HEK293 (cell line): ENCODE data around the gene MRGPRG.

Source experiments
- CTCF ChIA-PET: fragments of 350-600 bp; formaldehyde crosslinking; extraction: SDS; loops from one replicate; lab custom pipeline; 2021; ENCODE audit warnings: antibody characterized with exemption; lab: Yijun Ruan, JAX
- POLR2A ChIA-PET: fragments of 300-600 bp; formaldehyde crosslinking; extraction: SDS; loops from one replicate; lab custom pipeline; 2020; ENCODE audit warnings: antibody characterized with exemption, inconsistent platforms; lab: Yijun Ruan, JAX
- H3K27ac ChIP-seq: fragments of 200-500 bp; sonication (Bioruptor generic); 2 replicates; pipeline ENCODE4 v1.5.1; 2014; ENCODE audit warnings: low read depth, low read length, control low read depth, inconsistent platforms; ENCODE audit errors: extremely low read depth
- H3K36me3 ChIP-seq, 2 experiments: fragments of 200-500 bp in 1 of 2; sonication (Bioruptor generic) in 1 of 2; 1 replicate in 1 of 2; 2 replicates in 1 of 2; pipeline ENCODE4 v1.5.1; 2014 to 2017; ENCODE audit warnings: inconsistent platforms in 2 of 2, low read length in 2 of 2; ENCODE audit not compliant: control insufficient read depth in 2 of 2, insufficient read depth in 1 of 2
- H3K4me1 ChIP-seq: fragments of 200-500 bp; sonication (Bioruptor generic); 2 replicates; pipeline ENCODE4 v1.5.1; 2014; ENCODE audit warnings: mild to moderate bottlenecking, low read length, inconsistent platforms; ENCODE audit not compliant: control insufficient read depth, insufficient read depth
- H3K4me3 ChIP-seq: 2 replicates; pipeline ENCODE4 v1.5.1; 2011; ENCODE audit warnings: low read depth, mild to moderate bottlenecking, control low read depth, low read length, moderate library complexity
- H3K9me3 ChIP-seq: fragments of 200-500 bp; sonication (Bioruptor generic); 2 replicates; pipeline ENCODE4 v1.5.1; 2014; ENCODE audit warnings: low read depth, low read length, inconsistent platforms; ENCODE audit not compliant: control insufficient read depth, insufficient read depth
- HOXC10 ChIP-seq: sonication (generic); formaldehyde crosslinking; IDR thresholded peaks from 2 replicates; pipeline ENCODE4 v1.8.1; 2023; ENCODE audit warnings: mild to moderate bottlenecking, missing genetic modification reagents
- KLF9 ChIP-seq: fragments of 450-650 bp; formaldehyde crosslinking; IDR thresholded peaks from 2 replicates; pipeline ENCODE4 v1.5.1; 2016; ENCODE audit warnings: missing biosample characterization, missing genetic modification characterization, low read depth
- MEIS1 ChIP-seq: sonication (generic); formaldehyde crosslinking; IDR thresholded peaks from 2 replicates; pipeline ENCODE4 v1.8.1; 2022; ENCODE audit warnings: missing genetic modification reagents, mild to moderate bottlenecking, borderline replicate concordance
- ZBTB7A ChIP-seq: fragments of 450-650 bp; formaldehyde crosslinking; IDR thresholded peaks from 2 replicates; pipeline ENCODE4 v1.5.1; 2016; ENCODE audit warnings: low read depth, missing biosample characterization, missing genetic modification characterization
- ZBTB8A ChIP-seq: fragments of 450-650 bp; formaldehyde crosslinking; IDR thresholded peaks from 2 replicates; pipeline ENCODE4 v1.5.1; 2016; ENCODE audit warnings: missing biosample characterization, missing genetic modification characterization
- ZFP3 ChIP-seq: fragments of 450-650 bp; formaldehyde crosslinking; IDR thresholded peaks from 2 replicates; pipeline ENCODE4 v1.5.1; 2016; ENCODE audit warnings: low read depth, missing biosample characterization, missing genetic modification characterization
- ZNF184 ChIP-seq: fragments of 450-650 bp; IDR thresholded peaks from 2 replicates; pipeline ENCODE4 v1.5.1; 2018; ENCODE audit warnings: missing biosample characterization, mild to moderate bottlenecking, missing genetic modification characterization
- ZNF202 ChIP-seq: fragments of 450-650 bp; formaldehyde crosslinking; IDR thresholded peaks from 2 replicates; pipeline ENCODE4 v1.5.1; 2016; ENCODE audit warnings: missing biosample characterization, missing genetic modification characterization, borderline replicate concordance
- ZNF23 ChIP-seq: fragments of 450-650 bp; formaldehyde crosslinking; IDR thresholded peaks from 2 replicates; pipeline ENCODE4 v1.5.1; 2016; ENCODE audit warnings: missing biosample characterization, missing genetic modification characterization, borderline replicate concordance
- ZNF354C ChIP-seq: fragments of 450-650 bp; formaldehyde crosslinking; IDR thresholded peaks from 2 replicates; pipeline ENCODE4 v1.5.1; 2016; ENCODE audit warnings: missing biosample characterization, missing genetic modification characterization, low read depth, borderline replicate concordance
- ZNF48 ChIP-seq: fragments of 450-650 bp; formaldehyde crosslinking; IDR thresholded peaks from 2 replicates; pipeline ENCODE4 v1.5.1; 2016; ENCODE audit warnings: missing biosample characterization, missing genetic modification characterization
- ZNF521 ChIP-seq: fragments of 450-650 bp; formaldehyde crosslinking; IDR thresholded peaks from 2 replicates; pipeline ENCODE4 v1.5.1; 2017; ENCODE audit warnings: missing biosample characterization, mild to moderate bottlenecking, missing genetic modification characterization
- ZNF560 ChIP-seq: fragments of 450-650 bp; formaldehyde crosslinking; IDR thresholded peaks from 2 replicates; pipeline ENCODE4 v1.5.1; 2017; ENCODE audit warnings: missing biosample characterization, missing genetic modification characterization, borderline replicate concordance
- ZNF664 ChIP-seq: fragments of 450-650 bp; formaldehyde crosslinking; IDR thresholded peaks from 2 replicates; pipeline ENCODE4 v1.5.1; 2016; ENCODE audit warnings: missing biosample characterization, missing genetic modification characterization
- ZNF747 ChIP-seq: fragments of 450-650 bp; formaldehyde crosslinking; IDR thresholded peaks from 2 replicates; pipeline ENCODE4 v1.5.1; 2016; ENCODE audit warnings: missing biosample characterization, missing genetic modification characterization
- ZNF776 ChIP-seq: fragments of 450-650 bp; formaldehyde crosslinking; IDR thresholded peaks from 2 replicates; pipeline ENCODE4 v1.5.0; 2017; ENCODE audit warnings: missing biosample characterization, missing genetic modification characterization, borderline replicate concordance
- ZNF792 ChIP-seq: fragments of 450-650 bp; formaldehyde crosslinking; IDR thresholded peaks from 2 replicates; pipeline ENCODE4 v1.5.1; 2016; ENCODE audit warnings: missing biosample characterization, missing genetic modification characterization
- TF ChIP-seq, protein P1 (sequence below): fragments of 450-650 bp; formaldehyde crosslinking; IDR thresholded peaks from 2 replicates; pipeline ENCODE4 v1.5.1; 2016; ENCODE audit warnings: missing biosample characterization, missing genetic modification characterization
- TF ChIP-seq, protein P2 (sequence below): fragments of 450-650 bp; formaldehyde crosslinking; IDR thresholded peaks from 2 replicates; pipeline ENCODE4 v1.5.1; 2017; ENCODE audit warnings: missing biosample characterization, mild to moderate bottlenecking, missing genetic modification characterization, moderate library complexity
- TF ChIP-seq, protein P3 (sequence below): fragments of 450-650 bp; formaldehyde crosslinking; IDR thresholded peaks from 2 replicates; pipeline ENCODE4 v1.5.1; 2016; ENCODE audit warnings: missing biosample characterization, missing genetic modification characterization
- TF ChIP-seq, protein P4 (sequence below): fragments of 450-650 bp; formaldehyde crosslinking; IDR thresholded peaks from 2 replicates; pipeline ENCODE4 v1.5.1; 2016; ENCODE audit warnings: missing biosample characterization, missing genetic modification characterization

MRGPRG gene

DNA sequence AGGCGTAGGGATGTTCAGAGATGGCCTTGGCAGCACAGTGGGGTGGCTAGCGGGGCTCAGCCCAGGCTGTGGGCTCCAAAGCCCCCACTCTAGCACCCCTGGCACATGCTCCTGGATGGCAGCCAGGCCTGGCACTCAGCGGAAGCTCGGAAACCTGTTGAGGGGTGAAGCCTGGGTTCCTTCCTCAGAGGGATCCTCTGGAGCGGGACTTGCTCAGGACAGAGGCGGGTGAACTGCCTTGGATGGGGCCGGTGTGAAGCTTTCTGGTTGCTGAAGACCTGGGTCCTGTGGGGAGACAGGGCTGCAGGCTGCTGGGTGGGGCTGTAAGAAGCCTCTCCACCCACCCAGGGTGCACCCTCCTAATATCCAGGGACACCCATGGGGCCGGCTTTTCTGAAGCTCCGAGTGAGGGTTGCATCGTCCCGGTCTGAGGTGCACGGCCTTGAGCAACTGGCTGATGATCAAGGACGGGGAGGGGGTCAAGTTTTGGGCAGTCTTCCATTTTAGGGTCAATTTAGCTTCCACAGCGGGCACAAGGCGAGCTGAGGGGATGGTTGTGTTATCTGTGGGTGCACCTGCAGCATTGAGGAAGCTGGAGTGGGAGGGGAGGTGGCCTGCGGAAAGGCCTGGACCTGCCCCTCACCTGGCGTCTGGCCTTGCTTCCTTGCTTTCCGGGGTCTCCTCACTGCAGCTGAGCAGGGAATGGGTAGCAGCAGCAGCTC, 8.4 kb upstream of the MRGPRG start:
- H3K4me3 ChIP-seq = no peak overlapping the region
- no peaks in the 10 kb centered on the region for H3K4me1 ChIP-seq
- no peak overlapping the region for H3K27ac ChIP-seq
- POLR2A ChIA-PET = no interaction called here
- no peak for TF ChIP-seq ZNF664
- TF ChIP-seq ZFP3 (tag by site-specific recombination) = no peak
- no peak for TF ChIP-seq ZNF184 (tag by site-specific recombination)
- TF ChIP-seq ZNF48 (tag by site-specific recombination) = no peak
- TF ChIP-seq ZNF792 = no peak
- TF ChIP-seq ZNF23 = no peak
- TF ChIP-seq ZNF747 (tag by site-specific recombination) = no peak
- TF ChIP-seq, protein P1, sequence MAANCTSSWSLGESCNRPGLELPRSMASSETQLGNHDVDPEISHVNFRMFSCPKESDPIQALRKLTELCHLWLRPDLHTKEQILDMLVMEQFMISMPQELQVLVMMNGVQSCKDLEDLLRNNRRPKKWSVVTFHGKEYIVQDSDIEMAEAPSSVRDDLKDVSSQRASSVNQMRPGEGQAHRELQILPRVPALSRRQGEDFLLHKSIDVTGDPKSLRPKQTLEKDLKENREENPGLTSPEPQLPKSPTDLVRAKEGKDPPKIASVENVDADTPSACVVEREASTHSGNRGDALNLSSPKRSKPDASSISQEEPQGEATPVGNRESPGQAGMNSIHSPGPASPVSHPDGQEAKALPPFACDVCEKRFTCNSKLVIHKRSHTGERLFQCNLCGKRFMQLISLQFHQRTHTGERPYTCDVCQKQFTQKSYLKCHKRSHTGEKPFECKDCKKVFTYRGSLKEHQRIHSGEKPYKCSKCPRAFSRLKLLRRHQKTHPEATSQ (tag by site-specific recombination) = no peak
- no peak for TF ChIP-seq ZBTB8A (tag by site-specific recombination)
- no peak for TF ChIP-seq ZNF521 (tag by site-specific recombination)
- no peak for TF ChIP-seq ZNF776 (tag by site-specific recombination)
- TF ChIP-seq ZNF202 (tag by site-specific recombination) = no peak
- no peak for TF ChIP-seq ZNF354C (tag by site-specific recombination)
- TF ChIP-seq MEIS1 (CRISPR knock-in tag) = no peak
- TF ChIP-seq, all 188 proteins: peak for 0
- Histone ChIP-seq H3K36me3 (no peaks in the 10 kb centered on the region), H3K9me3 (no peaks in the 10 kb centered on the region)
- CTCF ChIA-PET = no interaction called here

DNA sequence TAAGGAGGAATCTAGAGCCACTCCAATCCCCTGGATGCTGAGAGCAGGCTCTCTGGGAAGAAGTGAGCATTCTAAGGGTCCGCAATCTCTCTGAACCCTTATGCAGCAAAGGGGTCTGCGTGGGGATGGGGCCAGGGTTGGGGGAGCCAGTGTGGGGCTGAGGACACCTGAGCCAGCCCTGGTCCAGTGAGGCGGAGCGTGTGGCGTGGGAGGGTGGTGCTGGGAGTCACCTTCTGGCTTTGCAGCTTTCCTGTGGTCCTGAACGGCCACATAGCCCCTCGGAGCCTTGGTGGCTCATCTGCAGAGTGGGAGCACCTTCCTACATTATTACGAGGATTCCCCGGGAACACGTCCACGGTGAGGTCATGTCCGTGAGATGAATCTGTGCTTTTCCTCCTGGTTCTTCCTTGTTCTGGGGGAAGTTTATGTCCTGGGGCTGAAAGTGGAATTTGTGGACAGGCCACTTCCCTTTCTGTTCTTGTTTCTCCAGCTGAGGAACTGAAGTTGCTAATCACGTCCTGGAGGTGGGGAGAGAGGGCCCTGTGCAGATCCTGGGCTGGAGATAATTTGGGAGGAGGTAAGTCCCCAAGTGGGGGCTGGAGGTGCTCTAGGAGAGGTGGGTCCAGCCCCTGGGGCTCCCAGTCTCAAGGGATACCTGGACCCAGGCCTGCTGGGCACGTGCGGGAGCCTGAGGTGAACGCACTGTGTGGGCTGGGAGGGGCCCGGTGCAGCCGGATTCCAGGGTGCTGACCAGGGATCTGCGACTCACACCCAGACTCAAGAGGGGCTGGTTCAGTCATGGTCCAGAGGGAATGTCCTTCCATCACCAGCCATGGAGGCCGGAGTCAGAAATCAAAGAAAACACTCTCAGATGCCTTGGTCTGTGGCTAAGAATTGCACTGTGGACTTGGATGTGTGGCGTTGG, 7.5 kb upstream of the MRGPRG start:
- ChIA-PET POLR2A (no interaction called here), CTCF (interaction anchor here (0.6 kb wide), 1 partner anchor 63 kb away, joined by 3 read pairs; no protein-coding TSS in a partner anchor)
- TF ChIP-seq ZBTB7A (tag by site-specific recombination) (no peak), ZNF560 (tag by site-specific recombination) (no peak), KLF9 (tag by site-specific recombination) (no peak), HOXC10 (CRISPR knock-in tag) (no peak)
- TF ChIP-seq, protein P2, sequence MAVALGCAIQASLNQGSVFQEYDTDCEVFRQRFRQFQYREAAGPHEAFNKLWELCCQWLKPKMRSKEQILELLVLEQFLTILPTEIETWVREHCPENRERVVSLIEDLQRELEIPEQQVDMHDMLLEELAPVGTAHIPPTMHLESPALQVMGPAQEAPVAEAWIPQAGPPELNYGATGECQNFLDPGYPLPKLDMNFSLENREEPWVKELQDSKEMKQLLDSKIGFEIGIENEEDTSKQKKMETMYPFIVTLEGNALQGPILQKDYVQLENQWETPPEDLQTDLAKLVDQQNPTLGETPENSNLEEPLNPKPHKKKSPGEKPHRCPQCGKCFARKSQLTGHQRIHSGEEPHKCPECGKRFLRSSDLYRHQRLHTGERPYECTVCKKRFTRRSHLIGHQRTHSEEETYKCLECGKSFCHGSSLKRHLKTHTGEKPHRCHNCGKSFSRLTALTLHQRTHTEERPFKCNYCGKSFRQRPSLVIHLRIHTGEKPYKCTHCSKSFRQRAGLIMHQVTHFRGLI (tag by site-specific recombination) = no peak
- TF ChIP-seq, protein P3, sequence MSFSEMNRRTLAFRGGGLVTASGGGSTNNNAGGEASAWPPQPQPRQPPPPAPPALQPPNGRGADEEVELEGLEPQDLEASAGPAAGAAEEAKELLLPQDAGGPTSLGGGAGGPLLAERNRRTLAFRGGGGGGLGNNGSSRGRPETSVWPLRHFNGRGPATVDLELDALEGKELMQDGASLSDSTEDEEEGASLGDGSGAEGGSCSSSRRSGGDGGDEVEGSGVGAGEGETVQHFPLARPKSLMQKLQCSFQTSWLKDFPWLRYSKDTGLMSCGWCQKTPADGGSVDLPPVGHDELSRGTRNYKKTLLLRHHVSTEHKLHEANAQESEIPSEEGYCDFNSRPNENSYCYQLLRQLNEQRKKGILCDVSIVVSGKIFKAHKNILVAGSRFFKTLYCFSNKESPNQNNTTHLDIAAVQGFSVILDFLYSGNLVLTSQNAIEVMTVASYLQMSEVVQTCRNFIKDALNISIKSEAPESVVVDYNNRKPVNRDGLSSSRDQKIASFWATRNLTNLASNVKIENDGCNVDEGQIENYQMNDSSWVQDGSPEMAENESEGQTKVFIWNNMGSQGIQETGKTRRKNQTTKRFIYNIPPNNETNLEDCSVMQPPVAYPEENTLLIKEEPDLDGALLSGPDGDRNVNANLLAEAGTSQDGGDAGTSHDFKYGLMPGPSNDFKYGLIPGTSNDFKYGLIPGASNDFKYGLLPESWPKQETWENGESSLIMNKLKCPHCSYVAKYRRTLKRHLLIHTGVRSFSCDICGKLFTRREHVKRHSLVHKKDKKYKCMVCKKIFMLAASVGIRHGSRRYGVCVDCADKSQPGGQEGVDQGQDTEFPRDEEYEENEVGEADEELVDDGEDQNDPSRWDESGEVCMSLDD (tag by site-specific recombination) = no peak
- TF ChIP-seq, protein P4, sequence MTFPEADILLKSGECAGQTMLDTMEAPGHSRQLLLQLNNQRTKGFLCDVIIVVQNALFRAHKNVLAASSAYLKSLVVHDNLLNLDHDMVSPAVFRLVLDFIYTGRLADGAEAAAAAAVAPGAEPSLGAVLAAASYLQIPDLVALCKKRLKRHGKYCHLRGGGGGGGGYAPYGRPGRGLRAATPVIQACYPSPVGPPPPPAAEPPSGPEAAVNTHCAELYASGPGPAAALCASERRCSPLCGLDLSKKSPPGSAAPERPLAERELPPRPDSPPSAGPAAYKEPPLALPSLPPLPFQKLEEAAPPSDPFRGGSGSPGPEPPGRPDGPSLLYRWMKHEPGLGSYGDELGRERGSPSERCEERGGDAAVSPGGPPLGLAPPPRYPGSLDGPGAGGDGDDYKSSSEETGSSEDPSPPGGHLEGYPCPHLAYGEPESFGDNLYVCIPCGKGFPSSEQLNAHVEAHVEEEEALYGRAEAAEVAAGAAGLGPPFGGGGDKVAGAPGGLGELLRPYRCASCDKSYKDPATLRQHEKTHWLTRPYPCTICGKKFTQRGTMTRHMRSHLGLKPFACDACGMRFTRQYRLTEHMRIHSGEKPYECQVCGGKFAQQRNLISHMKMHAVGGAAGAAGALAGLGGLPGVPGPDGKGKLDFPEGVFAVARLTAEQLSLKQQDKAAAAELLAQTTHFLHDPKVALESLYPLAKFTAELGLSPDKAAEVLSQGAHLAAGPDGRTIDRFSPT (tag by site-specific recombination) = no peak
- Histone ChIP-seq H3K4me1 (no peaks in the 10 kb centered on the region), H3K27ac (no peak overlapping the region), H3K4me3 (no peak overlapping the region), H3K9me3 (no peaks in the 10 kb centered on the region), H3K36me3 (no peaks in the 10 kb centered on the region)
